GM19351 (cell line): ENCODE results near the gene USP6NL.

ENCODE experiments used
- ATAC-seq: cut with Tn5 transposase; IDR thresholded peaks from one replicate; pipeline ENCODE4 v1.9.1; 2021; ENCODE audit warnings: mild to moderate bottlenecking, moderate library complexity; ENCODE audit not compliant: unreplicated experiment

Gene USP6NL

DNA sequence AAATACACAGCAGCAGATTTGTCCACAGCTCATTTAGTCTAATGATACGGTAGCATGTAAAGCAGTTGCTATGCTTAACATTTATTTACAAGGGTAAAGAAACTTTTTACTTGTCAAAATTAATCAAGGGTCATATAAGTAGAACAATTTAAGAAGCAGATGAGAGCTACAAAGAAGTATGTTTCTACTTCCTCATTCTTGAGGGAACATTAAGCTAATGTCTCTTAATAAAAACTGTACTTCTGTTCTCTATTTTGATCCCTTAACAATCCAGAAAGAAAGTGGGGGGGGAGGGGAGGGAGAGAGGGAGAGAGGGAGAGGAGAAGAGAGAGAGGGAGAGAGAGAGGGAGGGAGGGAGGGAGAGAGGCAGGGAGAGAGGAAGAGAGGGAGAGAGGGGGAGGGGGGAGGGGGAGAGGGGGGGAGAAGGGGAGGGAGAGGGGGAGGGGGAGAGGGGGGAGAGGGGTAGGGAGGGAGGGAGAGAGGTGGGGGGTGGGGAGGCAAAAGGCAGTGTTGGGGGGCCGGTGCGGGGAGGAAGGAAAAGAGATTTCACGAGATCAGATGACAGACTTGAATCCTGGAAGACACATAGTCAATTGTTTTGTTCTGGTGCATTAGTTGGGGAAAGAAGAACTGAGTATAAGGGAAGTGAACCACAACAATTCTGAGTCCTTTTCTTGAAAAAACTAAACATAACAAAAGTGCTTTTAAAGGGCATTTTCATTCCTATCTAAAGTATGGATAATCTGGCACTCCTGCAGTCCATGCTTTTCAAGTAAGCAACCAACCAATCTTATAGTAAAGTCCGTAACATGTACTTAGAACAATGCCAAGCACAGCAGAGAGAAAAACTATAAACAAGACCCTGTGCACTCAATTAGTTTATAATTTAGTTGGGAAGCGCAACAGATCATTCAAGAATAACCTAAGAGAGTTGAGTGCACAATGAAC lies 128.0 kb downstream of the USP6NL start:
- ATAC-seq, result no peak

DNA sequence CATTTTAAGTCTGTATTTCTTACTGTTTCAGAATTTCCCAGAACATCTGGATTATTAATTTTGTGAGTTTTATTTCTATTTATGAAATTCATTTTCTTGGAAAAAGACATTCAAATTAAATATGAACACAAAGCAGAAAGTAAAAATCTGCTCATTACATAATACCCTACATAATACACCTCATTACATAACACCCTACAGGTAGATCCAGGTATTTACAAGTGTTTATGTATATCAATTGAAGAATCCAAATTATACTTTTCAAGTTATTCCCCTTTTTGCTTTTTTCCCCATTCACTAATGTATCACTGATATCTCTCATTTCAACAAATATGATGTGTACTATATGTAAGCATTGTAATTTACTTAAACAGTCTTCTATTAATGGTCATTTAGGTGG lies 129.1 kb downstream of the USP6NL start:
- no peak for ATAC-seq

- ATAC-seq, result no peak
Observed at GRCh38 chr10:11480687-11481086, 130.8 kb downstream of the USP6NL start.

DNA sequence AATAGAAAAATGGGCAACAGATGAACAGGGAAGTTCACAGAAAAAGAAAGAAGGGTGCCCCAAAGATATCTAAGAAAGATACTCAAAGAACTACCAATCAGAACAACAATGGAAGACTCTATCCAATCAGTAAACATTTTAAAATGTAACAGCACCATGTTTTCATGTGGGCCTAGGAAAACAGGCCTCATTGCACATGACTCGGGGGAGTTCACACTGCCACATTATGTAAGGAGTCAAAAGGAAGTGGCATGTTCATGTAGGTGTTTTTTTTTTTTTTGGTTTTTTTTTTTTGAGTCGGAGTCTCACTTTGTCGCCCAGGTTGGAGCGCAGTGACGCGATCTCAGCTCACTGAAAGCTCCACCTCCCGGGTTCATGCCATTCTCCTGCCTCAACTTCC lies 132.2 kb downstream of the USP6NL start:
- no peak for ATAC-seq

GRCh38 chr10:11478807-11479206 lies 132.6 kb downstream of the USP6NL start:
- no peak for ATAC-seq

DNA sequence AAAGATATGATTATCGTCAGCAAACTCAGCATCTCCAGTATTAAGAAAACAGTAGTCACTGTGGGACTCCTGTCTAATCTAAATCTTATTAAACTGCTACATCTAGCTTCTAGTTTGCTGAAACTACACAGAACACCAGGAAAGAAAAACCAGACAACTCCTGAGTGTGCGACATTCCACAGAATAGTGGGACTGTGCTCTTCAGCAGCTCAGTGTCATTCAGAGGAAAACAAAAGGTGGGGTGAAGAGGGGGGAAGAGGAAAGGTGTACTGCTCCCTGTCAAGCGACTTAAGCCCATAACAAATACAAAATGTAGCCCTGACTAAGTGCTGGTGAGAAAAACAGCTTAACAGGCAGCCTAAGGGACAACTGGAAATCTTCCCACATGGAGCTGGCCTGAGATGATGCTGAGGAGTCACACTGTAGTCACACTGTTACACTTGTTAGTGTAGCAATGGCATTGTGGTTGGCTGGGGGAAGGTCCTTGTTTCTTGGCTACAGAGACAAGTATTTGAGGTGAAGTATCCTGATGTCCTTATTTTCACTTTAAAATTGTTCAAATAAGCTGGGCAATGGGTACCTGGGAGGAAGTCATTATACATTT lies 135.5 kb downstream of the USP6NL start:
- no peak for ATAC-seq

GRCh38 chr10:11473128-11473760 lies 138.2 kb downstream of the USP6NL start:
- ATAC-seq, result no peak

- peak; percentile 91 for ATAC-seq
Observed at GRCh38 chr10:11472158-11472753, 139.2 kb downstream of the USP6NL start.

DNA sequence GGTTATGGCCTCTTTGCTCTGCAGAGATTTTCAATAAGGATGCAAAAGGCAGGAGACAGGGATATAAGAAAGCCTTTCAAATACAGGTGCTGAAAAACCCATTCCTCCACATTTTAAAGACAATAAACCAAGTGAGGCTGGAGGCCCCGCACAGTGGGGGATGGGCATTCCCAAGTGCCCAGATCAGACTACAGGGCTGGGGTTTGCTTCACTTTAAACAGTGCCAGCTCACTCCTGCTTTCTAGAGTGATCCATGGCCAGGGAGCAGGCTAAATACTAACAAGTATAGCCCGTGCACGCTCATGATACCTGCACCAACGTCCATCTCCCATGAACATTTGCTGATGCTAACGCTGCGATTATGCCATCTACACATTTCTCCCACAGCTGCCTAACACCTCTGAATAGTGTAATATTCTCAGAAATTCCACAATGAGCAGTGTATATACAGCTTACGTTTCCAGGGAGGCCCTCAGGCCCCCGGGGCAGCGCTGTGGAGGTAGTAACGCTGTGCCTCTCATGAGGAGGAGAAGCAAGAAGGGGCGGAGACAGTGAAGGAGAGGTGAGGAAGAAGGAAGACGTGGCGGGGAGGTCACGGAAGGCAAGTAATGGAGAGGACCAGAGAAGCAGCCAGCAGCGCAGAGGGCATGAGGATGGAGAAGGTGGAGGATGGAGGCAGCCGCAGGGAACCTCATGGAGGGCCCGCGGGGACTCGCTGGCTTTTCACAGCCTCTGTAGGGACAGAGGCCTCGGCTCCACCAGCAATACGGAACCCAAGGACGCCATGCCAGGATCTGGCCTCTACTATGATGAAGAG lies 141.7 kb downstream of the USP6NL start:
- ATAC-seq, result no peak

DNA sequence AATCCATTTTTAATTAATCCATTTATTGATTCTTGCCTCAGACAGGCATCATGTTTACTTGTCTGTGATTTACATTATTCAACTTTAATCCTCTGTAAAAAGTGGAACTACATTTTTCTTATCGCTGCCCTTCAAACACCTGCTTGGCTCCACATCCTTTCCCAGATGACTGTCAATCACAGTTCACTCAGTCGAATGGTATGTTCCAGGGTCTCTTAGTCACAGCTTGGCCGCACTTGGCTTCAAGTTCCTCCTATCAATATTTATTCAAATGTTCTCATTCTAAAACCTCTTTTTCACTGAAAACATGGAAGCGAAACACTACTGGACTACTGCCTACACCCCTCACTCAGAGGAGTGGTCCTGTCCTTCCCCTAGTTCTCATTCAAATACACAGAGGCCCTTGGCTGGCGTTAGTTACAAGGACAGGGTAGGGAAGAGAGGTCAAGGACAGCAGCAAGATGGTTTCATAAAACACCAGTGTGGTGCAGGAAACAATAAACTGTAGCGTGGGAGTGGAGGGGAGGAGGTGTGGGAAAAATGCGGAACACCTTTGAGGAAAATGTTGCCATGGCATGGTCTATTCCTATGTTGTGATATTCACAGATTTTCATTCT lies 143.2 kb downstream of the USP6NL start:
- ATAC-seq, result no peak

DNA sequence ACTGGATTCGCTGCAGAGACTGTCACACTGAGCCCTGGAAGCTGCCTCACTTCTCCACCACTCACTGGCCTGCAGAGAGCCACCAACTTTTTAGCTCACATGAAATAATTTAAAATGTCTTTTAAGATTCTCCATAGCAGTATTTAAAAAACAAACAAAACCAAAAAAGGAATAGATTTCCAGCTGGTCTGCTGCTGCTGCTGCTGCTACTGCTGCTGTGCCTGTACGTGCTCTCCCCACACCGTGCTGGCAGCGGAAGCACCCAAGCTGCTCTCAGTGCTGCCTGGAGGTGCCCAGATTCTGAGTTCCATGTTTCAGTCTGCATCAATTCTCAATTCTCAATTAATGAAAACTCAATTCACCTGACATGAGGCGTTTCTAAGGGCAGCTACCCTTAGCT lies 146.0 kb downstream of the USP6NL start:
- ATAC-seq, result no peak

GRCh38 chr10:11463111-11463510 lies 148.3 kb downstream of the USP6NL start:
- ATAC-seq, result no peak

- no peak for ATAC-seq
Observed at GRCh38 chr10:11462071-11462470, 149.4 kb downstream of the USP6NL start.

GRCh38 chr10:11457336-11457735 lies 154.1 kb downstream of the USP6NL start:
- ATAC-seq, result no peak

DNA sequence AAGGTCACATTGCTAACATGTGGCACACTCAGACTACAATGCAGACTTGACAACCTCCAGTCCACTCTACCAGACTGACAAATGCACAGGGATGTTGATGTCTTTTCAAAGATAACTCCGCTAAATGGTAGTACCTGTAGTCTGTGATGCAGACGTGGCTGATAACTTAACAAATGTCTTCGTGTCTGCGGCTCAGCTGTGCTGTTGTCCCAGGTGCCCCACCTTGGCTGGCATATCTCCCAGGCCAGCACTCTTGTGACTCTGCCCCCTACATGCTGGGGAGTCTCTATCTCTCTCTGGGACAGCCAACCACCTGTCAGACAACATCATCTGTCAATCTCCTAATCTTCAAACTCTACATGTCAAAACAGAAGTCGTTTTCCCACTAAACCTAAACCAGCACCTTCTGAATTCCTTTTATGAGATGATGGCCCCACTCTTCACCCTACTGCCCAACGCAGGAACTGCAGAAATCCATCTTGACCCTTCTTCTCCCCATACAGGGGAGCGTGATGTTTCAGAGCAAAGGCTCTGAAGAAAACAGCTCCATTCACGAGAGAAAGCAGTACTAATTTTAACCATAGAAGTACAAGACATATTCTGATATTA lies 156.4 kb downstream of the USP6NL start:
- no peak for ATAC-seq

- no peak for ATAC-seq
Observed at GRCh38 chr10:11454160-11454559, 157.3 kb downstream of the USP6NL start.

GRCh38 chr10:11451640-11452260 lies 159.7 kb downstream of the USP6NL start:
- ATAC-seq, result no peak

DNA sequence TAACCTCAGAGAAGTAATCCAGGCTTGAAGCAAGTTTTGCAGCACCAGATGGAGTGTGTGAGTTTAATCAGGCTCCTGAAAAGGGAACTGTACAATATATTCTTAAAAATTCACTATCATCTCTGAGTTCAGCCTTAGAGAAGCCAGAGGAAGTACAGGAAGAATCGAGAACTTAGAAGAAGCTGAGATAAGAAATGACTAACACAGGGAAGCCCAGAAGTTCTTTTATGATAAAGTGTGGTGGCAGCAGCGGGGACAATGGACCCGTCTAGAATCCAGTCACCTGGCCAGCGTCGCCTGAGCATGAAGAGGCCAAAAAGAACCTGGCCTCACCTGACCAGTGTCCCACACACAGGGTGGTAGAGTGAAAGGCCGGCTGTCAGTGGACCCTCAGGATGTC lies 161.0 kb downstream of the USP6NL start:
- ATAC-seq, result no peak

DNA sequence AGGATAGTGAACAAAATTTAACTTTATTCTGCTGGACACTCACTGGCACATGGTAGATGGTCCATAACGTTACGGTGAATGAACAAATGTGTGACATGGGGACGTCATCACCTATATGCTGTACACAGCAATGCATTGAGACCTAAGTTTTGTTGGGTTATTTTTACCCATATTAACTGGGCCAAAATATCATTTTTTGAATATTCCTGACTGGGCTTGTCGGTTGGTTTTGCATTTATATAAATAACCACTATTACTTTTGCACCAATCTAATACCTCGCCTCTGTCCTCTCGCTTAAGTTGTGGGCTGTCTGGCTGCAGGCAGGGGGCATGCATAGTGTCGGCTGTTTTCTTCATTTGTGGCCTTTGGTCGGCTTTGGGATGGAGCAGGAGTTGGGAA lies 161.7 kb downstream of the USP6NL start:
- no peak for ATAC-seq
